Measurements from ENCODE around the gene LSAMP.

The LSAMP gene

GRCh38 chr3:116285781-116286421 is 159.4 kb downstream of the LSAMP start:
- DNase-seq, result no peak

GRCh38 chr3:116281313-116282143 is 163.8 kb downstream of the LSAMP start:
- DNase-seq, result no peak

- no peak for DNase-seq
These were observed 165.1 kb downstream of the LSAMP start for GRCh38 chr3:116280130-116280740.

- DNase-seq, result no peak
These were observed 168.6 kb downstream of the LSAMP start for GRCh38 chr3:116276675-116277074.

GRCh38 chr3:116270056-116270455 is 175.2 kb downstream of the LSAMP start:
- DNase-seq, result no peak

GRCh38 chr3:116267116-116267515 is 178.2 kb downstream of the LSAMP start:
- no peak for DNase-seq

- no peak for DNase-seq
These were observed 179.2 kb downstream of the LSAMP start for GRCh38 chr3:116265976-116266584.

GRCh38 chr3:116265320-116265695 is 180.0 kb downstream of the LSAMP start:
- DNase-seq, result no peak

- DNase-seq, result no peak
These were observed 180.6 kb downstream of the LSAMP start for GRCh38 chr3:116264546-116265319.

GRCh38 chr3:116263842-116264545 is 181.3 kb downstream of the LSAMP start:
- no peak for DNase-seq

GRCh38 chr3:116260491-116260890 is 184.8 kb downstream of the LSAMP start:
- DNase-seq, result no peak

- no peak for DNase-seq
These were observed 185.3 kb downstream of the LSAMP start for GRCh38 chr3:116259984-116260383.

- DNase-seq, result no peak
These were observed 188.3 kb downstream of the LSAMP start for GRCh38 chr3:116256843-116257485.

- no peak for DNase-seq
These were observed 190.7 kb downstream of the LSAMP start for GRCh38 chr3:116254541-116254940.

GRCh38 chr3:116253511-116253910 is 191.8 kb downstream of the LSAMP start:
- no peak for DNase-seq

- no peak for DNase-seq
These were observed 197.7 kb downstream of the LSAMP start for GRCh38 chr3:116247605-116248004.

- no peak for DNase-seq
These were observed 198.8 kb downstream of the LSAMP start for GRCh38 chr3:116246406-116246980.

- no peak for DNase-seq
These were observed 202.5 kb downstream of the LSAMP start for GRCh38 chr3:116242825-116243224.

- DNase-seq, result no peak
These were observed 203.6 kb downstream of the LSAMP start for GRCh38 chr3:116241677-116242076.

- no peak for DNase-seq
These were observed 205.0 kb downstream of the LSAMP start for GRCh38 chr3:116240261-116240660.
